GM11168 (cell line): ENCODE measurements around the gene KLHL28.
"Not testable (repeated sequence)": the region's sequence is repeated elsewhere in the genome, so short reads cannot be mapped to it uniquely, and the experiment has no call there.

Experiments used
- in situ Hi-C: fragments of 300-500 bp; cut with MboI; formaldehyde crosslinking; loops from one replicate; pipeline ENCODE4 v1.12.0; 2022; ENCODE audit warnings: low sequenced_read_pairs; ENCODE audit not compliant: unreplicated experiment

Gene KLHL28

DNA sequence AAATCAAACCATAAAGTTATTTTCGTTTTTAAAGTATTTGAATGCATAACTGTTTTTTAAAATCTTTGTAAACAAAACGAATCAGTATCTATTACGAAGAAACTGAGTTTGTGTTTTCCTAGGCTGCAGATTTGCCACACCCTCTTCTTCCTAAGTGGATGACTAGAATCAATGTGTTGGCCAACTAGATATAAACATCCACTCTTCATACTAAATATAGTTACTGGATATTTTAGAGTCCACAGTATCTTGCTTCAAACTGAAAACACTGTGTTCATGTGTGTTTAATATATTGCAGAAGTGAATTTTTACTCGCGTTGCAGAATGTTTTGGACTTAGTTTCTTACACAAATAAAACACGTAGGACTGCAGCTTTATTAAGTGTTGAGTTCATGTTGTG lies 63.2 kb downstream of the KLHL28 start:
- in situ Hi-C loops = no loop called here

DNA sequence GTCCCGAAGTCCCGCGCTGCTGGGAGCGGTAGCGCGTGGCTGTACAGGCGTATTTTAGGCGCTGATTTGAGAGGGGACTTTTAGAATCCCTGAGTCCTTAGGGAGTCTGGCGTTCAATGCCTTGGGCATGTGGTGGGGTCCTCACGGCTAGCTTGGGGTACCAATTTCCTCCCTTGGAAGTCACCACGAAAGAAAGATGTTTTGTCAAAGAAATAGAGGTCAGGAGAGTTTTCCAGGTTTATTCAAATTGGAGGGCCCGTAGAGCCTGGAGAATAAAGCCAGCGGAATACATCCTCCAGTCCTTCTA lies 63.9 kb downstream of the KLHL28 start:
- in situ Hi-C loops = no loop called here

DNA sequence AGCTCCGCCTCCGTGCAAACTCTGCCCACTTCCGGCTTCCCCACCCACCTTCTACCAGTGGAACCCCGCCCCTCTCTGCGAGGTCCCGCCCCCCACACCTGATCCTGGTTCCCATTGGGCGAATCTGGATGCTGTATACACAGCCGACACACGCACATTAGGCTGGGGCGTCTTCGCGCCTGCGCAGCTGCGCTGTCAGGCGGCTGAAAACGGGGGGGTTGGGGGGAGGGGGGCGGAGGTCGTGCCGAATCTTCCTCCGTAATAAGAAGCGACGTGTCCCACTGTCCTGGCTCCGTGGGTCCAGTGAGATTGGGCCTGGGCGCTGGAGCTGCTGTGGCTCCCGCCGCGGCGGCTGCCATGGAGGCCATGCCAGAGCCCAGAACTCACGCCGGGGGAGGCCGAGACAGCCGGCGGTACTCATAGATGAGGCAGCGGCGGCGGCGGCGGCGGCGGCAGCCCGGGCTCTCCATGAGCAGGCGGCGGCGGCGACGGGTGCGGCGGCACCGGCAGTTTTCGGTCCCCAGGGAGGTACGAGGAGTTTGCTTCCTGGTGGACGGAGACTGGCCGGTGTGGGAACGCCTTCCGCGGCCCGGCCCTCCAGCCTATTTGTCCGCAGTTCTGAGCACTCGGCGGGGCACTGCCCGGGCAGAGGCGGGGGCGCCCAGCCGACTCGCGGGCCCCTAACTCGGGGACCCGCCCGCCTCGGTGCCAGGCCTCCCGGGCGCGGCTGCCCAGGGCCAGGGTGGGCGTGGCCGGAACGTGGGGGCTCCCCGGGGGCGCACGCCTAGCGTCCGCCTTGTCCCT lies 64.5 kb downstream of the KLHL28 start:
- in situ Hi-C loops = no loop called here

DNA sequence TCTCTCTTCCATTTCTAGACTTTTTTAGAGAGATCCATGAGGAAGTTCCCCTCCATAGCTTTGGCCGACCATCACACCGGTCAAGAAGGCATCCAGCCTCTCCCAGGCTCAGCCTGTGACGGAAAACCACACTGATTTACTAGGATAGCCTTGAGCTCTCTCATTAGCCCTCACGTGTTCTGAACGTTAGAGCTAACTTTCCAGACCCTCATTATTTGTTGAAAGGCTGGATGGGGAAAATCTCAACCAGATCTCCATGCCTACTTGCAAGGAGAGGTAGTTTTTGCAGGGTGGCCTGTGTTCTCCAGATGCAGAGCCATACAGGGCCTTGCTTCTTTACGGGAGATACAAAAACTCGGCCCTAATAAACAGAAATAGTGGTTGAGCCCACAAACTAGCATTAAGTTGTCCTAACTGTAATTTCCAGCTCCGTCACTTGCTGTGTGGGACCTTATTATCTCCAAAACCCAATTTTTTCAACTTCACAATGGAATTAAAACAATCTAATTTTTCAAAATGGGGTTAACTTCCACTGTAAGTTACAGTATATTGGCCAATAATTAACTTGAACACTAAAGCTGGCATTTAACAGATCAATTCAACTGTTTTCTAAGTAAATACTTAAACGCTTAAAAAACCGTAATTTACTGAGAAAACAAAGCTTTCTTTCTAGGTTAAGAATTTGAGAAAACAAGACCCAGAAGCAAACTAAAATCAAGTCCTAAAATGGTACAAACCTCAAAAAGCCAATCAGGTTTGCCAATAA lies 65.3 kb downstream of the KLHL28 start:
- in situ Hi-C loops = no loop called here

DNA sequence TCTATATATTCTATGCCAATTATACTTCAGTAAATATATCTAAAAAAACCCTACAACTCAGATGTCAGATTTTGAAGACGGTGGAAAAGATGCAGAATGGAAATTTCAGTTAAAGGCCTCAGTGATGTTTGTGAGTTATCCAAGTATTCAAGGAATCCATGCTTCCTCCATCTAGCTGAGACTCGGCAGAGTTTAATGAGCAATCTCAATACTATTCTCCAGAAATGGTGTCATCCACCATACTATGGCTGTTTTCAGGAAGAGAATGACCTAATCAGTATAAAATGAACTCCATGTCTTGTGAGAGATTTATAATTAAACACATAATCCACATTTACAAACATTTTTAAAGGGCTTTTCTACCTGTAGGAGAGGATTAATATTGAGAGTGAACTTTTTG lies 66.0 kb downstream of the KLHL28 start:
- in situ Hi-C loops = no loop called here

DNA sequence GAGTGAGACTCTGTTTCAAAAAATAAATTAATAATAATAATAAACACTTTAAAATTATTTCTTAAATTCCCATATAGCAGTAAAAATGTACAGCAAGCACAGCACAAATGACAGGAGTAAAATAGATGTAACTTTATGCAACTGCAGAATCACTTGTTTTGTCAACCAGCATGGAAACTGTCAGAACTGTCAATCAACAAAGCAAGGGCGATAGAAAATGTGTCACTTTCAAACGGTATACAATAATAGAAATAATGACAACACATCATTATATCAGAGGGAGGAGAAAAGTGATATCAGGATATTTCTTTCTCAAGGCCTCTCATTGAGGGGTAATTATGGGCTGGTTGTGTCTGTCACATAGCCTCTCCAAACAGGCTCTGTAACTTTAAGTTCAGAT lies 68.2 kb downstream of the KLHL28 start:
- in situ Hi-C loops = no loop called here

DNA sequence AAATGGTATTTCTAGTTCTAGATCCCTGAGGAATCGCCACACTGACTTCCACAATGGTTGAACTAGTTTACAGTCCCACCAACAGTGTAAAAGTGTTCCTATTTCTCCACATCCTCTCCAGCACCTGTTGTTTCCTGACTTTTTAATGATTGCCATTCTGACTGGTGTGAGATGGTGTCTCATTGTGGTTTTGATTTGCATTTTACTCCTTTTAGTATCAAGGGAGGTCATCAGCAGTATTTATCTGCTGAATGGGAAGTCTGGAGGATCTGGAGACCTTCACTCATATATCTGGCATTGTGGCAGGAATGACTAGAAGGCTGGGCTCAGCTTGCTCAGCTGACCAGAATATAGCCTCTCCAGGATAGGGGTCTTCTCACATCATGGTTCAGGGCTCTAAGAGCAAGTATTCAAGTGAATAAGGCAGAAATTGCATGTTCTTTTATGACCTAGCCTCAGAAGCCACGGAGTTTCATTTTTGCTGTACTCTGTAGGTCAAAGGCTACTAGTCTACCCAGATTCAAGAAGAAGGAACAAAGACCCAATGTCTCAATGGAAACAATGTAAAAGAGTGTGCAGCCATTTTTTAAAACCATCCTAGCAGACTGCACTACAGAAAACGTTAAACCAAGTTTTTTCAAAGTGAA lies 69.9 kb downstream of the KLHL28 start:
- in situ Hi-C loops = not testable (repeated sequence)

DNA sequence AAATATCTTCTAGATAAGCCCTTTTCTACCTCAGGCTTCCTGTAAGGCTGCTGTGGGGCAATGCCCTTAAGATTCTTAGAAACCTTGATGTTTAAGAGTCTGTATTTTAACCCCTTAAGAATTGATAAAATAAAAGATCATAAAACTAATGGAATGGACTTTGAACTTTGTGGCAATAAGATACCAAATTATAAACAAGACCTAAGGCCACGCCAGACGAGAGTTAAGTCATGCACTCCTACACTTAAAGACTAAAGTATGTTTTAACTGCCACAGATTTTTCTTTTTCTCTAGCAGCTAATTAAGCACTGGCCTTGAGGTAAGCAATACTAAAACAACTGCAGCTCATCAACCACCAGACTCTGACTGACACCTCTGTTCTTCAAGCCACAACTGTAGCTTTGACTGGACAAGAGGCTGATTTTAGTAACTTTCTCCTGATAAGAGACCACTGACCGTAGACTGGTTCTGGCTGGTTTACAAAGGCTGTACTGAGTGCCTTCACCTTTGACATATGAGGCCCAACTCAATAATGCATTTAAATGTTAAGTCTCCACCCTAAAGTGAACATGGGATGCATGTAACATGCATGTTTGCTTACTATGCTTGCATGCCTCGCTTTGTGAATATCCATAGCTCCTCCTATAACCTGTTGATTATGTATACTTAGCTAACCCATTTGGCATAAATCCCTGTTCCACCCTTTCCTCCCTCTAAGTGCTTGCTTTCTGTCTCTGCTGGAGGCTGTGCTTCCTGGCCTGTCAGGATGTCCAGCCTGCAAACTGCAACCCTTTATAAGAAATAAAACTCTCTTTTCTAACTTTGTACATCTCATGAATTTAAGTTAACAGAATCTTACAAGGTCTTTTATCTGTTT lies 71.9 kb downstream of the KLHL28 start:
- in situ Hi-C loops = no loop called here

DNA sequence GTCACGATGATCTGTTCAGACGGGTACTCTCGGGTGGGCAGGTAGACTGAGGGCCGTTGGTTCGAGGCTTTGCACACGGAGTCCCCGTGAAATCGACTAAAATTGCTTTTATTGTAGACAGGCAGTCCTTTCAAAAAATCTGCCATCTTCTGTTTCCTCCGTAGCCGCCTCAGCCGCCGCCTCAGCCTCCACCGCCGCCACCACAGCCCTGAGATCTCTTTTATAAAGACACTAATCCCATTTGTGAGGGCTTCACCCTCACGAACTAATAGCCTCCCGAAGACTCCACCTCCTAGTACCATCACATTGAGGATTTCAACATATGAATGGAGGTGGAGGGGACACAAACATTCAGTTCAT lies 74.2 kb downstream of the KLHL28 start:
- in situ Hi-C loops = no loop called here

DNA sequence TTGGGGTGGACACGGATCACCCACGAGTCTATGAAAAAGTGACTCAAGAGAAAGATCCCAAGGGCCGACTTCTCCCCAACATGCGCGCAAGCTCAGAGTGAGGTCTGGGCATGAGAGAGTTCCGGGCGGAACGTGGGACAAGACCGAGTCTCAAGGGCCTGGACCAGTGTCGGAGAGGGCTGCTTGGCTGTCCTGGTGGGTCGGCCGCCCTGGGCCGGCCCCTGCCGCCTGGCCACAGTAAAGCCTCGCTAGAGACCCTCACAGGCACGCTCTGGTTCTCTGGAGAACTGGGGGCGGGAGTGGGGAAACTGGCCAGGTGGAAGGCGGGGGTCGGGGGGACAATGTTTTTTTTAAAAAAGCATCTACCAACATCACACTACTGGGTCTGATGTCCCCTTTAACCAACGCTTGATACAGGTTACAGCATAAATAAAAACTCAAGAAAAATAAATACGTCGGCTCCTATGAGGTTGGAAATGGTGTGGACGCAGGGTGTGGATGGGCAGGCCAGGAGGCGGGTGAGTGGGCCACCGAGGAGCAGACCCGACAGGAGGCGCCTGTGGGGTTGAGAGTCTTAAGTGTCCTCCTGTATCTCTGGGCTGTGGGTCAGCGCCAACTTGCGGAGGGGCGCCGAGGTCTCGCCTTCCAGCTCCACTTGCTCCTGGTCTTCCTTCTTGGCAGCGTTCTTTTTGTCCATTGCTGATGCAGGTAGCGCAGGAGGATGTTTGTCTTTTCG lies 74.7 kb downstream of the KLHL28 start:
- in situ Hi-C loops = no loop called here

DNA sequence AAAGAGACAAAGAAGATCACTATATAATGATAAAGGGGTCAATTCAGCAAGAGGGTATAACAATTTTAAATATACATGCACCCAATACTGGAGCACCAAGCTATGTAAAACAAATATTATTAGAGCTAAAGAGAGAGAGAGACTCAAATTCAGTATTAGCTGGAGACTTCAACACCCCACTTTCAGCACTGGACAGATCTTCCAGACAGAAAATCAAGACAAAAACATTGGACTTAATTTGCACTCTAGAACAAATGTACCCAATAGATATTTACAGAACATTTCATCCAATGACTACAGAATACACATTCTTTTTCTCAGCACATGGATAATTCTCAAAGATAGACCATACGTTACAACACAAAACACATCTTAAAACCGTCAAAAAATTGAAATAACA lies 81.0 kb downstream of the KLHL28 start:
- in situ Hi-C loops = no loop called here
